Measurements from ENCODE around the gene SLC25A25. TPM values are rescaled to one million over a fixed set of nuclear protein-coding genes. Genes with fewer than 3 reads are reported as not detected.
A peak's percentile ranks its signal among the peaks of the same experiment; 100 is the strongest.

SLC25A25 gene
- total and polyA plus RNA-seq, 10 of the 15 experiments (the other 5 are each of a cell fraction or from before 2014, with no cell fraction given): 0.04 to 17.1 (median 12.4) TPM; not detected in 1

DNA sequence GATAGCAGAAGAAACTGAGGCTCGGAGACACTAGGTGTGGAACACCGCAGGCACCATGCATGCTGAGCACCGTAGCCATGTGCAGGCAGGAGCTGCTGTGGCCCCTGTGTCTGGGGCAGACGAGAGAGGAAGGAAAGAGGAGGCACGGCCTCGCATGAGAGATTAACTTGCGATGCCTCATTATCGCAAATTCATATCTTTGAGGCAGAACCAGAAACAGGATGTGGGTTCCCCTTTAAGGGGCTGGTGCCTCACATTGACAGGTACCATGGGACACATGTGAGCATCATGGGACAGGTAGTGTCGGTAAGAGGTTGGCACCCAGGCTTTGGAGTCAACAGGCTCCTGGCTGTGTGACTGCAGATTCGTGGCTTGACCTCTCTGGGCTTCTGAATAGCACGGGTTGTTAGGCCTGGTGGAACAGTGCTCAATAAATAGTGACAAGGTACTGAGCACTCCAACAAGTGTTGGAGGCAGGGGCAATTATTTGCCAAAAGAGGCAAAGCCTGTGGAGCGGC lies 41.7 kb upstream of the SLC25A25 start (continued):
- TF ChIP-seq, protein P1, sequence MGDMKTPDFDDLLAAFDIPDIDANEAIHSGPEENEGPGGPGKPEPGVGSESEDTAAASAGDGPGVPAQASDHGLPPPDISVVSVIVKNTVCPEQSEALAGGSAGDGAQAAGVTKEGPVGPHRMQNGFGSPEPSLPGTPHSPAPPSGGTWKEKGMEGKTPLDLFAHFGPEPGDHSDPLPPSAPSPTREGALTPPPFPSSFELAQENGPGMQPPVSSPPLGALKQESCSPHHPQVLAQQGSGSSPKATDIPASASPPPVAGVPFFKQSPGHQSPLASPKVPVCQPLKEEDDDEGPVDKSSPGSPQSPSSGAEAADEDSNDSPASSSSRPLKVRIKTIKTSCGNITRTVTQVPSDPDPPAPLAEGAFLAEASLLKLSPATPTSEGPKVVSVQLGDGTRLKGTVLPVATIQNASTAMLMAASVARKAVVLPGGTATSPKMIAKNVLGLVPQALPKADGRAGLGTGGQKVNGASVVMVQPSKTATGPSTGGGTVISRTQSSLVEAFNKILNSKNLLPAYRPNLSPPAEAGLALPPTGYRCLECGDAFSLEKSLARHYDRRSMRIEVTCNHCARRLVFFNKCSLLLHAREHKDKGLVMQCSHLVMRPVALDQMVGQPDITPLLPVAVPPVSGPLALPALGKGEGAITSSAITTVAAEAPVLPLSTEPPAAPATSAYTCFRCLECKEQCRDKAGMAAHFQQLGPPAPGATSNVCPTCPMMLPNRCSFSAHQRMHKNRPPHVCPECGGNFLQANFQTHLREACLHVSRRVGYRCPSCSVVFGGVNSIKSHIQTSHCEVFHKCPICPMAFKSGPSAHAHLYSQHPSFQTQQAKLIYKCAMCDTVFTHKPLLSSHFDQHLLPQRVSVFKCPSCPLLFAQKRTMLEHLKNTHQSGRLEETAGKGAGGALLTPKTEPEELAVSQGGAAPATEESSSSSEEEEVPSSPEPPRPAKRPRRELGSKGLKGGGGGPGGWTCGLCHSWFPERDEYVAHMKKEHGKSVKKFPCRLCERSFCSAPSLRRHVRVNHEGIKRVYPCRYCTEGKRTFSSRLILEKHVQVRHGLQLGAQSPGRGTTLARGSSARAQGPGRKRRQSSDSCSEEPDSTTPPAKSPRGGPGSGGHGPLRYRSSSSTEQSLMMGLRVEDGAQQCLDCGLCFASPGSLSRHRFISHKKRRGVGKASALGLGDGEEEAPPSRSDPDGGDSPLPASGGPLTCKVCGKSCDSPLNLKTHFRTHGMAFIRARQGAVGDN (IDR thresholded peaks at IDR 0.05): peak; percentile 64; the same call in 1 of the 2 replicates
- TF ChIP-seq FOXM1 (IDR thresholded peaks at IDR 0.05; ENCODE audit: low read depth, low read length) (no peak), FOS (IDR thresholded peaks at IDR 0.05; ENCODE audit: borderline replicate concordance, extremely low read depth, insufficient read length) (no peak), ZZZ3 (IDR thresholded peaks at IDR 0.05; ENCODE audit: control insufficient read depth, insufficient read length, low read depth) (no peak), ZNF217 (IDR thresholded peaks at IDR 0.05) (peak; percentile 77; the same call in 1 of the 2 replicates), ETV6 (conservative IDR thresholded peaks at IDR 0.05 in 1 of 2, IDR thresholded peaks at IDR 0.05 in 1 of 2; ENCODE audit: borderline replicate concordance in 1 of 2, low read depth in 1 of 2) (0 out of 4 replicates have a peak, but pooled peaks of 1 of the 2 experiments have one; percentile 48), MEF2B (IDR thresholded peaks at IDR 0.05; ENCODE audit: partially characterized antibody, poor library complexity, severe bottlenecking) (peak; percentile 39), GATAD2B (conservative IDR thresholded peaks at IDR 0.05; ENCODE audit: low read depth) (no peak; the same call in 1 of the 2 replicates), NFXL1 (IDR thresholded peaks at IDR 0.05; ENCODE audit: borderline replicate concordance) (peak; percentile 85; the same call in 1 of the 2 replicates), KDM1A (IDR thresholded peaks at IDR 0.05; ENCODE audit: borderline replicate concordance) (no peak), TCF3 (IDR thresholded peaks at IDR 0.05; ENCODE audit: borderline replicate concordance, insufficient read depth, low read depth, low read length) (no peak), MTA2 (IDR thresholded peaks at IDR 0.05; ENCODE audit: low read depth) (peak; percentile 76), CHD4 (IDR thresholded peaks at IDR 0.05) (0 out of 2 replicates have a peak, but pooled peaks have one; percentile 84), ESRRA (IDR thresholded peaks at IDR 0.05; ENCODE audit: low read length) (no peak), NRF1 (conservative IDR thresholded peaks at IDR 0.05; ENCODE audit: low read depth, low read length) (no peak), SRF (IDR thresholded peaks at IDR 0.05; ENCODE audit: low read depth in 2 of 2, low read length in 2 of 2) (no peak), SMARCA5 (IDR thresholded peaks at IDR 0.05) (peak; percentile 98), NFYB (IDR thresholded peaks at IDR 0.05; ENCODE audit: insufficient read depth, low read depth, low read length) (no peak), ZNF24 (IDR thresholded peaks at IDR 0.05) (no peak), MEF2A (IDR thresholded peaks at IDR 0.05; ENCODE audit: insufficient read depth, low read depth, low read length) (no peak), POLR2AphosphoS2 (IDR thresholded peaks at IDR 0.05; ENCODE audit: low read depth, low read length) (no peak), EP300 (IDR thresholded peaks at IDR 0.05; ENCODE audit: borderline replicate concordance in 1 of 2, control insufficient read depth in 1 of 2, low read depth in 2 of 2, low read length in 2 of 2) (peak; percentile 47 to 80; a peak in 3 of 4 replicates)
- TF ChIP-seq, protein P2, sequence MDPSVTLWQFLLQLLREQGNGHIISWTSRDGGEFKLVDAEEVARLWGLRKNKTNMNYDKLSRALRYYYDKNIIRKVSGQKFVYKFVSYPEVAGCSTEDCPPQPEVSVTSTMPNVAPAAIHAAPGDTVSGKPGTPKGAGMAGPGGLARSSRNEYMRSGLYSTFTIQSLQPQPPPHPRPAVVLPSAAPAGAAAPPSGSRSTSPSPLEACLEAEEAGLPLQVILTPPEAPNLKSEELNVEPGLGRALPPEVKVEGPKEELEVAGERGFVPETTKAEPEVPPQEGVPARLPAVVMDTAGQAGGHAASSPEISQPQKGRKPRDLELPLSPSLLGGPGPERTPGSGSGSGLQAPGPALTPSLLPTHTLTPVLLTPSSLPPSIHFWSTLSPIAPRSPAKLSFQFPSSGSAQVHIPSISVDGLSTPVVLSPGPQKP (IDR thresholded peaks at IDR 0.05; ENCODE audit: low read depth, low read length): no peak
- TF ChIP-seq, protein P3, sequence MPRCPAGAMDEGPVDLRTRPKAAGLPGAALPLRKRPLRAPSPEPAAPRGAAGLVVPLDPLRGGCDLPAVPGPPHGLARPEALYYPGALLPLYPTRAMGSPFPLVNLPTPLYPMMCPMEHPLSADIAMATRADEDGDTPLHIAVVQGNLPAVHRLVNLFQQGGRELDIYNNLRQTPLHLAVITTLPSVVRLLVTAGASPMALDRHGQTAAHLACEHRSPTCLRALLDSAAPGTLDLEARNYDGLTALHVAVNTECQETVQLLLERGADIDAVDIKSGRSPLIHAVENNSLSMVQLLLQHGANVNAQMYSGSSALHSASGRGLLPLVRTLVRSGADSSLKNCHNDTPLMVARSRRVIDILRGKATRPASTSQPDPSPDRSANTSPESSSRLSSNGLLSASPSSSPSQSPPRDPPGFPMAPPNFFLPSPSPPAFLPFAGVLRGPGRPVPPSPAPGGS (IDR thresholded peaks at IDR 0.05; ENCODE audit: borderline replicate concordance, insufficient read depth, low read depth, low read length, poor library complexity, severe bottlenecking): no peak

All from GM12878 (cell line).